Measurements from ENCODE around the gene IPO13.

- TF ChIP-seq CTCF (IDR thresholded peaks at IDR 0.05) (no peak), POLR2A (IDR thresholded peaks at IDR 0.05) (no peak), EP300 (IDR thresholded peaks at IDR 0.05) (no peak)
Observed at GRCh38 chr1:44013949-44014348, 67.2 kb downstream of the IPO13 start.

Measured in upper lobe of left lung (tissue), 4 donors.